Spleen (tissue), 11 donors: ENCODE data around the gene BMPR1A. TPM values are rescaled to one million over a fixed set of nuclear protein-coding genes. Genes with fewer than 3 reads are reported as not detected.
A peak's percentile ranks its signal among the peaks of the same experiment; 100 is the strongest.

Source experiments
- DNase-seq: peaks from one replicate; pipeline ENCODE4 v3.0.0-alpha.2; 2020
- H3K27ac ChIP-seq, 8 donors: fragments of 200-600 bp; sonication (generic) in 7 of 8; 1 replicate in 4 of 8; 2 replicates in 4 of 8; pipeline versions ENCODE4 v1.5.0 to v1.8.0; 2016 to 2021; ENCODE audit warnings: inconsistent platforms in 4 of 8, mild to moderate bottlenecking in 4 of 8, moderate library complexity in 1 of 8
- H3K27me3 ChIP-seq, 7 donors: fragments of 200-600 bp; sonication (generic) in 6 of 7; replicated peaks in 1 of 7; 1 replicate in 4 of 7; 2 replicates in 3 of 7; pipeline versions ENCODE4 v1.5.0 to v1.8.0; 2016 to 2021; ENCODE audit warnings: inconsistent platforms in 3 of 7, mild to moderate bottlenecking in 1 of 7
- H3K36me3 ChIP-seq, 6 donors: fragments of 200-600 bp; sonication (generic) in 5 of 6; 1 replicate in 4 of 6; 2 replicates in 2 of 6; pipeline versions ENCODE4 v1.5.0 to v1.8.0; 2016 to 2021; ENCODE audit warnings: inconsistent platforms in 2 of 6
- H3K4me1 ChIP-seq, 6 donors: fragments of 200-600 bp; sonication (generic) in 5 of 6; 1 replicate in 3 of 6; 2 replicates in 3 of 6; pipeline versions ENCODE4 v1.5.0 to v1.8.0; 2016 to 2021; ENCODE audit warnings: inconsistent platforms in 3 of 6
- H3K4me3 ChIP-seq, 8 donors: fragments of 200-600 bp; sonication (generic) in 7 of 8; 1 replicate in 4 of 8; 2 replicates in 4 of 8; pipeline versions ENCODE4 v1.5.0 to v1.8.0; 2016 to 2021; ENCODE audit warnings: inconsistent platforms in 4 of 8, mild to moderate bottlenecking in 4 of 8, moderate library complexity in 2 of 8
- H3K9me3 ChIP-seq, 8 donors: fragments of 200-600 bp; sonication (generic) in 7 of 8; 1 replicate in 4 of 8; 2 replicates in 4 of 8; pipeline versions ENCODE4 v1.5.0 to v1.8.0; 2016 to 2021; ENCODE audit warnings: inconsistent platforms in 4 of 8
- CTCF ChIP-seq, 11 experiments: fragments of 200-600 bp in 7 of 11; fragments of 450-650 bp in 4 of 11; sonication (generic) in 4 of 11; IDR thresholded peaks in 8 of 11; conservative IDR thresholded peaks in 3 of 11; 1 replicate in 7 of 11; 2 replicates in 4 of 11; pipeline versions ENCODE4 v1.4.0 to v1.8.0; 2016 to 2021; ENCODE audit warnings: antibody characterized with exemption in 11 of 11, inconsistent platforms in 4 of 11, mild to moderate bottlenecking in 1 of 11
- POLR2A ChIP-seq, 3 donors: fragments of 450-650 bp; IDR thresholded peaks; one replicate each; pipeline ENCODE4 v1.5.1; 2017; ENCODE audit warnings: antibody characterized with exemption in 3 of 3, mild to moderate bottlenecking in 1 of 3
- POLR2AphosphoS5 ChIP-seq, 3 donors: sonication (generic); formaldehyde crosslinking; IDR thresholded peaks; one replicate each; pipeline ENCODE4 v1.5.1; 2017; ENCODE audit warnings: antibody characterized with exemption in 3 of 3
- WGBS, 5 donors: extraction: QIAGEN DNeasy Blood & Tissue Kit in 3 of 5; methylation state at CpG; one replicate each; pipeline versions ENCODE4 v1.1.5 to v1.1.7; 2013 to 2018; 5-methylcytosine and 5-hydroxymethylcytosine counted together
- intact Hi-C: fragments of 100-400 bp; cut with DNase I; formaldehyde crosslinking; loops from one replicate; pipeline ENCODE4 v1.15.0; 2023; ENCODE audit warnings: low total_unique reads
- polyA plus RNA-seq, 3 donors: library from polyadenylated mRNA; stranded (reverse); fragments of 200-250 nt; gene quantifications; one replicate each; pipeline ENCODE4 v1.2.1, GENCODE V29; 2013
- total RNA-seq, 7 donors: library from RNA; depleted of rRNA in 3 of 7; stranded (reverse); fragments of >200 nt in 3 of 7; fragmentation: NEBNext Ultra II Directional in 4 of 7; extraction: Animal tissue kit (Norgen Biotek cat#: 25700) in 4 of 7; gene quantifications; one replicate each; pipeline versions ENCODE4 v1.1.0 to v1.2.1, GENCODE V29; 2016 to 2021
- donor health status: healthy with polysubstance abuse.
- donor health status: DM: no; HTN: no; CAD: no; lungs with moderate emphysema.
- donor health status: DM: no; HTN: no; CAD: no.
- donor health status: Bipolar disorder and iron deficiency.
- donor health status: healthy.
- donor health status: DM: no; HTN: no; CAD: no.
- donor health status: DM: yes; HTN: yes; CAD: no.

The BMPR1A gene
- total and polyA plus RNA-seq, 10 donors: 1.3 to 17.9 (median 10.2) TPM

- peaks cover 0 to 44% (median 0%) of the 10 kb centered on the region in 6 donors for H3K36me3 ChIP-seq
- H3K4me1 ChIP-seq: peaks cover 4 to 84% (median 48%) of the 10 kb centered on the region in 6 donors
- no peak overlapping the region for H3K4me3 ChIP-seq
- peaks cover 0 to 8% (median 0%) of the 10 kb centered on the region in 7 donors for H3K27me3 ChIP-seq
- intact Hi-C loops: no loop called here
- WGBS, 5 donors: 80 to 89% (median 84%) methylated on average over 14 of the region's 14 CpGs
- TF ChIP-seq POLR2A (IDR thresholded peaks at IDR 0.05) (no peak), POLR2AphosphoS5 (IDR thresholded peaks at IDR 0.05) (peak in 1 of 3 donors; percentile 10)
- no peak for DNase-seq
- H3K9me3 ChIP-seq: no peaks in the 10 kb centered on the region
- H3K27ac ChIP-seq: peak overlapping the region in 4 of 8 donors; percentile 21 to 47 (median 34)
These were observed 185.6 kb downstream of the BMPR1A start for GRCh38 chr10:86941991-86942421.

DNA sequence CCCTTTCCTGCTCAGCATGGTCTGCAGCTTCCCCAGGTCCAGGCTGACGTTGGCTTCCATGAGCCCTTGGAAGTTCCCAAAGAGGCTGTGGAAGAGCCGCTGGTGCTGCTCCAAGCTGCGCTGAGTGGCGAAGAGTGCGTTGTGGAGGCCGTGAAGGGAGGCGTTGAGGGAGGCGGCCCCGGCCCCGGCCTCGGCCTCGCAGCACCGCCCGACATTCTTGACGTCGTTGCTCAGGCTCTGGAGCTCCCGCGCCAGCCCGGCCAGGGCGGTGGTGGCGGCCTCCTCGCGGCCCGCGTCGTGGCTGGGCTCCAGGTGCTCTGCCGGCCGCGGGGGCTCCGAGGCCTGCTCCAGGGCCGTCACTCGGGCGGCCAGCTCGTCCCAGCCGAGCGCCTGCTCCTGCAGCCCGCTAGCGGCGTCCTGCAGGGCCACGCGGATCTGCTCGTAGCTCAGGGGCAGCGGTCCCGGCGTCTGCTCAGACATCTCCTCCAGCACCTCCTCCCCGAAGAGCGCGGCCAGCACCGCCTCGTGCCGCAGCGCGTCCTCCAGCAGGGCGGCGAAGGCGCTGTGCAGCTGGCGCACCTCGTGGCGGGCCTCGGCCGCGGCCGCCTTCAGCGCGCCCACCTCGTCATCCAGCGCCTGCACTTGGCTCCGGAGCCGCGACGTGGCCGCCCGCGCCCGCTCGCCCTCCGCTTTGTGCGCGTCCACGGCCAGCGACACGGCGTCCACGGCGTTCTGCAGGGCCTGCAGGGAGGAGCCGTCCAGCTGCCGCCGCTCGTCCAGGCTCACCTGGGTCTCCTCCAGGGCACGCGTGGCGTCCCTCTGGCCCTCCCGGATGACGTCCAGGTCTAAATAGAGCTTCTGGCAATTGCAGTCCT, 186.3 kb downstream of the BMPR1A start:
- Histone ChIP-seq H3K4me1 (peaks cover 4 to 91% (median 49%) of the 10 kb centered on the region in 6 donors), H3K4me3 (peak overlapping the region in 1 of 8 donors; percentile 13), H3K27me3 (peaks cover 0 to 8% (median 0%) of the 10 kb centered on the region in 7 donors), H3K27ac (peak overlapping the region in 4 of 8 donors; percentile 21 to 47 (median 34)), H3K9me3 (no peaks in the 10 kb centered on the region), H3K36me3 (peaks cover 0 to 37% (median 0%) of the 10 kb centered on the region in 6 donors)
- intact Hi-C loops: no loop called here
- 78 to 94% (median 88%) methylated on average over 40 to 94 of the region's 94 CpGs for WGBS, 5 donors
- TF ChIP-seq POLR2AphosphoS5 (IDR thresholded peaks at IDR 0.05) (no peak), POLR2A (IDR thresholded peaks at IDR 0.05) (no peak), CTCF (IDR thresholded peaks at IDR 0.05 in 8 of 11, conservative IDR thresholded peaks at IDR 0.05 in 3 of 11) (no peak)
- DNase-seq: peak; percentile 76

DNA sequence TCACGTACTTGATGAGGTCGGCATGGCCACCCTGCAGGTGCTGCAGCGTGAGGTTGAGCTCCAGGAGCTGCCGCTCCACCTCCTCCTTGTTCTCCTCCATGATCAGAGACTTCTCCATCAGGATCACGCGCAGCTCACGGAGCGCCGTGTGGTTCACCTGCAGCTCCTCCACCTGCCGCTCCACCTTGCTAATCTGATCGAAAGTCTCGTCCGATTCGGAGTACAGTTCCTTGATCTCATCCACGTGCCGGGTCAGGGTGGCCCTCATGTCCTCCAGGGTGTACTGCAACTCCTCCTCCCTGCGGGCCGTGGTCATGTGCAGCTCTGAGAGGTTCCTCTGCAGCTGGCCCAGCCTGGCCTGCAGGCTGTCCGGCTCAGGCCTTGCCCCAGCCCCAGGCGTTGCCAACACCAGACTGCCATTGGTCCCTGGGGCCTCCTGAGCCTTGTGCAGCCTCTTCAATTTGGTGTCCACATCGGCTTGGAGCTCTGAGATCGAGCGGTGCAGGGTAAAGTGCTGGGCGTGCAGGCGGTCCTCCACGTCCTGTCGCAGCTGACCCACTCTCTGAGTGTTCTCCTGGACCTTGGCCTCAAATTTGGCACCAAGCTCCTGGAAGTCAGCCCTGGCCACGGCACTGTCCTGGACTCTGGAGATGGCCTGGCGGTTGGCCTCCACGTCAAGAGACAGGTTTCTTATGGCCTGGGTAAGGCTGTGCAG, 187.1 kb downstream of the BMPR1A start:
- Histone ChIP-seq H3K36me3 (peaks cover 0 to 29% (median 0%) of the 10 kb centered on the region in 6 donors), H3K27ac (peak overlapping the region in 1 of 8 donors; percentile 22), H3K27me3 (peaks cover 0 to 8% (median 0%) of the 10 kb centered on the region in 7 donors), H3K4me3 (no peak overlapping the region), H3K9me3 (no peaks in the 10 kb centered on the region), H3K4me1 (peaks cover 4 to 93% (median 49%) of the 10 kb centered on the region in 6 donors)
- DNase-seq: no peak
- TF ChIP-seq POLR2AphosphoS5 (IDR thresholded peaks at IDR 0.05) (peak in 1 of 3 donors; percentile 30), POLR2A (IDR thresholded peaks at IDR 0.05) (no peak)
- WGBS, 5 donors: 82 to 93% (median 86%) methylated on average over 18 to 30 of the region's 30 CpGs
- intact Hi-C loops: no loop called here

GRCh38 chr10:86944031-86944419, 187.6 kb downstream of the BMPR1A start:
- peaks cover 0 to 26% (median 0%) of the 10 kb centered on the region in 6 donors for H3K36me3 ChIP-seq
- no peak for DNase-seq
- H3K27me3 ChIP-seq: peaks cover 0 to 8% (median 0%) of the 10 kb centered on the region in 7 donors
- no peaks in the 10 kb centered on the region for H3K9me3 ChIP-seq
- TF ChIP-seq CTCF (IDR thresholded peaks at IDR 0.05 in 8 of 11, conservative IDR thresholded peaks at IDR 0.05 in 3 of 11): no peak
- TF ChIP-seq POLR2AphosphoS5 (IDR thresholded peaks at IDR 0.05): no peak
- TF ChIP-seq POLR2A (IDR thresholded peaks at IDR 0.05): no peak
- peaks cover 4 to 89% (median 48%) of the 10 kb centered on the region in 6 donors for H3K4me1 ChIP-seq
- H3K27ac ChIP-seq: peak overlapping the region in 3 of 8 donors; percentile 22 to 72 (median 67)
- intact Hi-C loops: no loop called here
- 76 to 94% (median 82%) methylated on average over 2 to 4 of the region's 4 CpGs for WGBS, 5 donors
- no peak overlapping the region for H3K4me3 ChIP-seq
